HepG2 (cell line): ENCODE data around the gene PTPRF. TPM values are rescaled to one million over a fixed set of nuclear protein-coding genes. Genes with fewer than 3 reads are reported as not detected.

Experiments used
- BATF2 ChIP-seq: sonication (generic); formaldehyde crosslinking; IDR thresholded peaks from 2 replicates; pipeline ENCODE4 v1.8.0; 2022; ENCODE audit warnings: mild to moderate bottlenecking, missing genetic modification reagents, moderate library complexity
- CENPX ChIP-seq: sonication (generic); formaldehyde crosslinking; IDR thresholded peaks from 2 replicates; pipeline ENCODE4 v1.9.0; 2021; ENCODE audit warnings: mild to moderate bottlenecking, missing genetic modification reagents, moderate library complexity
- FOXO1 ChIP-seq: sonication (generic); formaldehyde crosslinking; IDR thresholded peaks from 2 replicates; pipeline ENCODE4 v1.4.0; 2020; ENCODE audit warnings: missing genetic modification reagents
- FOXP1 ChIP-seq, 2 experiments: fragments of 450-650 bp in 1 of 2; IDR thresholded peaks; 2 replicates each; pipeline ENCODE4 v1.6.1; 2017 to 2018; ENCODE audit warnings: antibody characterized with exemption in 1 of 2
- HMGXB3 ChIP-seq: sonication (generic); formaldehyde crosslinking; IDR thresholded peaks from 2 replicates; pipeline ENCODE4 v1.4.0; 2020; ENCODE audit warnings: missing genetic modification reagents, borderline replicate concordance
- KAT2B ChIP-seq: fragments of 150-350 bp; IDR thresholded peaks from 2 replicates; pipeline ENCODE4 v1.6.1; 2014; ENCODE audit warnings: low read depth, low read length, borderline replicate concordance
- LCORL ChIP-seq, 2 experiments: fragments of 450-650 bp in 1 of 2; sonication (generic) in 1 of 2; formaldehyde crosslinking in 1 of 2; IDR thresholded peaks; 2 replicates each; pipeline versions ENCODE4 v1.5.0 to v1.6.1; 2017 to 2020; ENCODE audit warnings: antibody characterized with exemption in 1 of 2, missing genetic modification reagents in 1 of 2
- NCOA2 ChIP-seq: sonication (generic); formaldehyde crosslinking; IDR thresholded peaks from 2 replicates; pipeline ENCODE4 v1.8.0; 2022; ENCODE audit warnings: inconsistent platforms
- NFIB ChIP-seq: sonication (generic); formaldehyde crosslinking; IDR thresholded peaks from 2 replicates; pipeline ENCODE4 v1.9.0; 2021; ENCODE audit warnings: missing genetic modification reagents, mild to moderate bottlenecking, borderline replicate concordance
- RXRB ChIP-seq: IDR thresholded peaks from 2 replicates; pipeline ENCODE4 v1.6.1; 2016; ENCODE audit warnings: borderline replicate concordance, missing genetic modification reagents, missing compliant biosample characterization
- ZBTB14 ChIP-seq: sonication (generic); formaldehyde crosslinking; IDR thresholded peaks from 2 replicates; pipeline ENCODE4 v1.4.0; 2020; ENCODE audit warnings: missing genetic modification reagents
- ZFP62 ChIP-seq: sonication (generic); formaldehyde crosslinking; IDR thresholded peaks from 2 replicates; pipeline ENCODE4 v1.4.0; 2020; ENCODE audit warnings: missing genetic modification reagents
- ZNF136 ChIP-seq: sonication (generic); formaldehyde crosslinking; IDR thresholded peaks from 2 replicates; pipeline ENCODE4 v1.8.1; 2022; ENCODE audit warnings: low read depth, mild to moderate bottlenecking, moderate library complexity, missing genetic modification reagents
- ZNF230 ChIP-seq: sonication (generic); formaldehyde crosslinking; IDR thresholded peaks from 2 replicates; pipeline ENCODE4 v1.4.0; 2020; ENCODE audit warnings: mild to moderate bottlenecking, missing genetic modification reagents
- ZNF329 ChIP-seq: sonication (generic); formaldehyde crosslinking; IDR thresholded peaks from 2 replicates; pipeline ENCODE4 v1.9.0; 2021; ENCODE audit warnings: low read depth, mild to moderate bottlenecking, missing genetic modification reagents
- ZNF382 ChIP-seq: sonication (generic); formaldehyde crosslinking; IDR thresholded peaks from 2 replicates; pipeline ENCODE4 v1.5.0; 2020; ENCODE audit warnings: missing genetic modification reagents, mild to moderate bottlenecking, borderline replicate concordance
- ZNF670 ChIP-seq: sonication (generic); formaldehyde crosslinking; IDR thresholded peaks from 2 replicates; pipeline ENCODE4 v1.8.0; 2022; ENCODE audit warnings: mild to moderate bottlenecking, missing genetic modification reagents, borderline replicate concordance
- ZNF761 ChIP-seq: sonication (generic); formaldehyde crosslinking; conservative IDR thresholded peaks from 2 replicates; pipeline ENCODE4 v1.4.0; 2020; ENCODE audit warnings: mild to moderate bottlenecking, missing genetic modification reagents
- ZNF780A ChIP-seq: sonication (generic); formaldehyde crosslinking; IDR thresholded peaks from 2 replicates; pipeline ENCODE4 v1.8.0; 2022; ENCODE audit warnings: mild to moderate bottlenecking, missing genetic modification reagents, moderate library complexity
- polyA plus RNA-seq, 8 experiments: library from polyadenylated mRNA; depleted of rRNA in 3 of 8; stranded (reverse) in 7 of 8; unstranded in 1 of 8; fragments of >200 nt; fragmentation: Illumina TruSeq in 4 of 8; extraction: Trizol in 4 of 8; gene quantifications; 2 replicates each; pipeline versions ENCODE4 v1.2.1 to v1.2.3, GENCODE V29; 2011 to 2016; ENCODE audit warnings: low read depth in 4 of 8, missing spikeins in 1 of 8, mixed read lengths in 1 of 8; ENCODE audit not compliant: insufficient read depth in 1 of 8
- total RNA-seq, 5 experiments: library from RNA; depleted of rRNA; stranded (reverse); fragments of >200 nt; fragmentation: Illumina TruSeq; extraction: Trizol; gene quantifications; 2 replicates each; pipeline ENCODE4 v1.2.3, GENCODE V29; 2016; ENCODE audit warnings: low read depth in 1 of 5
- TF ChIP-seq, protein P1 (sequence below): IDR thresholded peaks from 2 replicates; pipeline ENCODE4 v1.6.1; 2018; ENCODE audit warnings: missing genetic modification reagents, mild to moderate bottlenecking, missing compliant biosample characterization
- TF ChIP-seq, protein P2 (sequence below): sonication (generic); formaldehyde crosslinking; IDR thresholded peaks from 2 replicates; pipeline ENCODE4 v1.4.0; 2020; ENCODE audit warnings: missing genetic modification reagents

Gene PTPRF
- total and polyA plus RNA-seq, 2 of the 13 experiments (the other 11 are each of a cell fraction or from before 2014, with no cell fraction given) = 55.9 to 167 TPM

DNA sequence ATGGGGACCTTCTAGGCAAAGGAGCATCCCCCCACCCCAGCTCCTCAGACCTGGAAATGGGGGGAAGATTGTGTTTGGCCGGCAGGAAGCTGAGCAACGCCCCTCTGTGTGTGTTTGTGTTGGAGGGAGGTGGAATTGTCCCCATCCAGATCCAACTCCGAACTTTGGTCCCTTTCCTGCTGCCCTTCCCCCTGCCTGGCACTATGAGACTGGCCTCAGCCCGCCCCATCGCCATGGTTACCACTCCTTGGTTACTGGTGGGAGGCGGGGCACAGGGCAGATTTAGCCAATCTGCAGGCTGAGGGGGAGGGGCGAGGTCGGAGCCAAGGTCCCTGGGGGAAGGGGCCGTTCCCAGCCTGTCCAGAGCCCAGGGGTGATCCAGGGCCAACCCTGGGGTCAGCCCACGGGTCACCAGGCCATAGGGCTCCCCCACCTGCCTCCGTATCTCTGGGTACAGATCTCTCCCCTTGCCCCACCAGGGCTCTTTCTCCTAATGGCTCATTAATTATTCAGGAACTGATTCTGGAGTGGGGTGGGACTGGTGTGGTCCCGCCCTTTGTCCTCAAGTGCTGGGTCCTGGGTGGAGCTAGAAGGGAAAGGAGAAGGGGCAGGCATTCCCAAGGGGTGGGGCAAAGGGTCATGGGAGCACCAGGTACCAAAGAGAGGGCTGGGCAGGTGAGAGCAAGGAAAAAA, 15.2 kb downstream of the PTPRF start (continued):
- TF ChIP-seq FOXO1 (CRISPR knock-in tag) (peak; percentile 79), KAT2B (no peak), NCOA2 (CRISPR knock-in tag) (peak; percentile 89), ZNF761 (no peak), ZNF136 (no peak), RXRB (peak; percentile 98), ZNF382 (CRISPR knock-in tag) (no peak), ZBTB14 (no peak; the same call in 1 of the 2 replicates), ZNF780A (CRISPR knock-in tag) (no peak), ZNF230 (CRISPR knock-in tag) (no peak), HMGXB3 (CRISPR knock-in tag) (peak; percentile 73; the same call in 1 of the 2 replicates), CENPX (CRISPR knock-in tag) (no peak), NFIB (CRISPR knock-in tag) (no peak), LCORL (IDR thresholded peaks at IDR 0.05) (no peak), LCORL (CRISPR knock-in tag; IDR thresholded peaks at IDR 0.05) (peak; percentile 92), FOXP1 (IDR thresholded peaks at IDR 0.05) (no peak), FOXP1 (CRISPR knock-in tag; IDR thresholded peaks at IDR 0.05) (peak; percentile 43; the same call in 1 of the 2 replicates), ZFP62 (CRISPR knock-in tag) (no peak), ZNF670 (no peak), BATF2 (no peak), ZNF329 (no peak)
- TF ChIP-seq, protein P1, sequence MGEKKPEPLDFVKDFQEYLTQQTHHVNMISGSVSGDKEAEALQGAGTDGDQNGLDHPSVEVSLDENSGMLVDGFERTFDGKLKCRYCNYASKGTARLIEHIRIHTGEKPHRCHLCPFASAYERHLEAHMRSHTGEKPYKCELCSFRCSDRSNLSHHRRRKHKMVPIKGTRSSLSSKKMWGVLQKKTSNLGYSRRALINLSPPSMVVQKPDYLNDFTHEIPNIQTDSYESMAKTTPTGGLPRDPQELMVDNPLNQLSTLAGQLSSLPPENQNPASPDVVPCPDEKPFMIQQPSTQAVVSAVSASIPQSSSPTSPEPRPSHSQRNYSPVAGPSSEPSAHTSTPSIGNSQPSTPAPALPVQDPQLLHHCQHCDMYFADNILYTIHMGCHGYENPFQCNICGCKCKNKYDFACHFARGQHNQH = peak; percentile 69; the same call in 1 of the 2 replicates
- TF ChIP-seq, protein P2, sequence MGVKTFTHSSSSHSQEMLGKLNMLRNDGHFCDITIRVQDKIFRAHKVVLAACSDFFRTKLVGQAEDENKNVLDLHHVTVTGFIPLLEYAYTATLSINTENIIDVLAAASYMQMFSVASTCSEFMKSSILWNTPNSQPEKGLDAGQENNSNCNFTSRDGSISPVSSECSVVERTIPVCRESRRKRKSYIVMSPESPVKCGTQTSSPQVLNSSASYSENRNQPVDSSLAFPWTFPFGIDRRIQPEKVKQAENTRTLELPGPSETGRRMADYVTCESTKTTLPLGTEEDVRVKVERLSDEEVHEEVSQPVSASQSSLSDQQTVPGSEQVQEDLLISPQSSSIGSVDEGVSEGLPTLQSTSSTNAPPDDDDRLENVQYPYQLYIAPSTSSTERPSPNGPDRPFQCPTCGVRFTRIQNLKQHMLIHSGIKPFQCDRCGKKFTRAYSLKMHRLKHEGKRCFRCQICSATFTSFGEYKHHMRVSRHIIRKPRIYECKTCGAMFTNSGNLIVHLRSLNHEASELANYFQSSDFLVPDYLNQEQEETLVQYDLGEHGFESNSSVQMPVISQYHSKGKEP (CRISPR knock-in tag) = no peak
